Measurements from ENCODE around the gene FLNC.

FLNC gene, protein sequence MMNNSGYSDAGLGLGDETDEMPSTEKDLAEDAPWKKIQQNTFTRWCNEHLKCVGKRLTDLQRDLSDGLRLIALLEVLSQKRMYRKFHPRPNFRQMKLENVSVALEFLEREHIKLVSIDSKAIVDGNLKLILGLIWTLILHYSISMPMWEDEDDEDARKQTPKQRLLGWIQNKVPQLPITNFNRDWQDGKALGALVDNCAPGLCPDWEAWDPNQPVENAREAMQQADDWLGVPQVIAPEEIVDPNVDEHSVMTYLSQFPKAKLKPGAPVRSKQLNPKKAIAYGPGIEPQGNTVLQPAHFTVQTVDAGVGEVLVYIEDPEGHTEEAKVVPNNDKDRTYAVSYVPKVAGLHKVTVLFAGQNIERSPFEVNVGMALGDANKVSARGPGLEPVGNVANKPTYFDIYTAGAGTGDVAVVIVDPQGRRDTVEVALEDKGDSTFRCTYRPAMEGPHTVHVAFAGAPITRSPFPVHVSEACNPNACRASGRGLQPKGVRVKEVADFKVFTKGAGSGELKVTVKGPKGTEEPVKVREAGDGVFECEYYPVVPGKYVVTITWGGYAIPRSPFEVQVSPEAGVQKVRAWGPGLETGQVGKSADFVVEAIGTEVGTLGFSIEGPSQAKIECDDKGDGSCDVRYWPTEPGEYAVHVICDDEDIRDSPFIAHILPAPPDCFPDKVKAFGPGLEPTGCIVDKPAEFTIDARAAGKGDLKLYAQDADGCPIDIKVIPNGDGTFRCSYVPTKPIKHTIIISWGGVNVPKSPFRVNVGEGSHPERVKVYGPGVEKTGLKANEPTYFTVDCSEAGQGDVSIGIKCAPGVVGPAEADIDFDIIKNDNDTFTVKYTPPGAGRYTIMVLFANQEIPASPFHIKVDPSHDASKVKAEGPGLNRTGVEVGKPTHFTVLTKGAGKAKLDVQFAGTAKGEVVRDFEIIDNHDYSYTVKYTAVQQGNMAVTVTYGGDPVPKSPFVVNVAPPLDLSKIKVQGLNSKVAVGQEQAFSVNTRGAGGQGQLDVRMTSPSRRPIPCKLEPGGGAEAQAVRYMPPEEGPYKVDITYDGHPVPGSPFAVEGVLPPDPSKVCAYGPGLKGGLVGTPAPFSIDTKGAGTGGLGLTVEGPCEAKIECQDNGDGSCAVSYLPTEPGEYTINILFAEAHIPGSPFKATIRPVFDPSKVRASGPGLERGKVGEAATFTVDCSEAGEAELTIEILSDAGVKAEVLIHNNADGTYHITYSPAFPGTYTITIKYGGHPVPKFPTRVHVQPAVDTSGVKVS (N-terminal part only)

DNA sequence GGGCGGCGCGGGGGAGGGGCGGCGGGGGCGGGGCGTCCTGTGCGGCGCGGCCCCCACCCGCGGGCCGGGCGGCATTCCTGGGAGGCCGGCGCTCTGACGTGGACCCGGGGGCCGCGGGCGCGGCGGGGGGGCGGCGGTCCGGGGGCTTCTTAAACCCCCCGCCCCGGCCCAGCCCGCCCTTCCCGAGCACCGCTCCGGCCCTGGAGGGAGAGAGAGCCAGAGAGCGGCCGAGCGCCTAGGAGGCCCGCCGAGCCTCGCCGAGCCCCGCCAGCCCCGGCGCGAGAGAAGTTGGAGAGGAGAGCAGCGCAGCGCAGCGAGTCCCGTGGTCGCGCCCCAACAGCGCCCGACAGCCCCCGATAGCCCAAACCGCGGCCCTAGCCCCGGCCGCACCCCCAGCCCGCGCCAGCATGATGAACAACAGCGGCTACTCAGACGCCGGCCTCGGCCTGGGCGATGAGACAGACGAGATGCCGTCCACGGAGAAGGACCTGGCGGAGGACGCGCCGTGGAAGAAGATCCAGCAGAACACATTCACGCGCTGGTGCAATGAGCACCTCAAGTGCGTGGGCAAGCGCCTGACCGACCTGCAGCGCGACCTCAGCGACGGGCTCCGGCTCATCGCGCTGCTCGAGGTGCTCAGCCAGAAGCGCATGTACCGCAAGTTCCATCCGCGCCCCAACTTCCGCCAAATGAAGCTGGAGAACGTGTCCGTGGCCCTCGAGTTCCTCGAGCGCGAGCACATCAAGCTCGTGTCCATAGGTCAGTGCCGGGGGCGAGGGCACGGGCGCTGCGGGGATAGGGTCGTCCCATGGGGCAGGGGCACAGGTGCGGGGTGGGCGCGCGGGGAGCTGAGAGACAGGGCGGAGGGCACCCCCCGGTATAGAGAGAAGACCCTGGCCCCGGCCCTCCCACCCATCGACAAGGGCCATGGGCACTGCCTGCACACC is at the start of gene FLNC:
Gene FLNC (plus strand): TSS at position 176 of the 947 bp plus-strand sequence. CDS start 232 bp downstream, at position 408.
- peak; percentile 18 to 19 for DNase-seq (ENCODE audit: low read depth in 2 of 2)

DNA sequence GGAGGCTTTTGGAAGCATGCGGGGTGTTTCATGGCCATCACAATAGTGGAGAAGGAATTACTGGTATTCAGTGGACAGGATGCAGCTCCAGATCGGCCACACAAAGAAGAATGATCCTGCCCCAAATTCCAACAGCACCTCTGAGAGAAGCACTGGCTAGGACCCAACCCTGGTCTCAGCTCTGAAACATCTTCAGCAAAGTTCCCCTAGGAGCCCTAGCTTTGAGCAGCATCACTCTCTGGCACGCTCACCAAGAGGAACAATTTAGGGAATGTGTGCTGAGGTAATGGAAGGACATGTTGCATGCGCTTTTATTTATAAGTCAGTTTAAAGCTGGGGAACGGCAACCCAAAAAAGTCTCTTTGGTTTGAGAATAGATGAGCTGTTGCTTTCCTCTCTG is 49.1 kb upstream of the FLNC start:
- DNase-seq (ENCODE audit: low read depth in 2 of 2), result no peak

DNA sequence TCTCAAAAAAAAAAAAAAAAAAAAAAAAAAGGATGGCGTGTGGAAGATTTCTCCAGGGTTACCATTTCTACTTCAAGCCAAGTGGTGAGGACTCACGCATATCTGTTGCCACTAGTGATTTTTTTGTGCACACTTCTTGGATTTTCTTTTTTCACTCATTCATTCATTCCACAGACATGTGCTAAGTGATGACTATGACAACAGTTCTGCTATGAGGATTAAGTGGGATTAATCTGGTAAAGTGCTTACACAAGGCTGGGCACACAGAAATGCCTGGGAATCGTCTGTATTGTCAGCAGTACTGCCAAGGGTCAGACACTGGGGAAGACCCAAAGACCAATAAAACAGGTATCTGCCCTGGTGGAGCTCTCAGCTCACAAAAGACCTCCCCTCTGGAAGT is 48.4 kb upstream of the FLNC start:
- DNase-seq (ENCODE audit: low read depth in 2 of 2), result no peak

DNA sequence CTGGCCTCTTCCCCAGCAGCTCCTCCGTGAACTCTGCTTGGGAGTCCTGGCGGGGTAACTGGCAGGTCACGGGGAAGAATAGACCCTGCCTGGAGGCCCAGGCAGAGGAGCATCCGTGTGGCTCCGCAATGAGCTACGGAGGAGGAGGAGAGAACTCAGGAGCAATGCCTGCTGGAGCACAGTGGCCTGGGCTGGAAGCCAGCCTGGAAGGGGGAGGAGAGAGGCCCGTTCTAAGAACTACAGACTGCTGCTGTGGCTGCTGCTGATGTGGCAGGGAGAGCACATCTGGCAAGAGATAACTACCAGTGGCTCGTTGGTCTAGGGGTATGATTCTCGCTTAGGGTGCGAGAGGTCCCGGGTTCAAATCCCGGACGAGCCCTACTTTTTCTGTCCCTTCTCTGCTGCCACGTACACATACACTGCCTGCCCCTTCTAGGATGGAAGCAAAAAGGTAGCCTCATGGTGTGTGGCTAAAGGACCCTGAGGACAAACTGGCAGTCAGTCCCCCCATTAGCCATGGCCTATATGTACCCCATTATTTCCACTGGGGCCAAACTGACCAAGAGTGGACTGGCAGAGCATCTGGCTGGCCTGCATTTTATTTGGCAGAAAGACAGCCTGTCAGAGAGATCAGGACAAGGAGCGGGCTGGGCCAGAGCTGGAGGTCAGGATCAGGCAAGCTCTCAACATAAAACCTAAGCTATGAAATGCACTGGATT is 46.9 kb upstream of the FLNC start:
- DNase-seq (ENCODE audit: low read depth in 2 of 2), result no peak

DNA sequence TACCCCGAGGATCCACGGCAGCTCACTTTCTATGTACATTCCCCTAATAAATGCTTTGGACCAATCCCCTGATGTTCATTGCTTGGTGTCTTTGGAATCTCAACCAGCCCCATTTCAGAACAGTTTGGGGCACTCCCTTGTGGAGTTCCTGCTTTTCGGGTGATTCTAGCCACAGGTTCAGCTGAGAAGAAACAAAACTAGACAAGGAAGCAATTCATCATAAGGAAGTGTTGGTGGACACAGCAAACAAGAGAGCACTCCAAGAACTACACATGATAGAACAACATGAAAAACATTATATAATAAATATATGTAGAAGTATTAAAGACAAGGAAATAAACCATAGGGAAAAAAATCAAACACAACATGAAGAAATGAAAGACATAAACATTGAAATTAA is 44.5 kb upstream of the FLNC start:
- no peak for DNase-seq (ENCODE audit: low read depth in 2 of 2)

DNA sequence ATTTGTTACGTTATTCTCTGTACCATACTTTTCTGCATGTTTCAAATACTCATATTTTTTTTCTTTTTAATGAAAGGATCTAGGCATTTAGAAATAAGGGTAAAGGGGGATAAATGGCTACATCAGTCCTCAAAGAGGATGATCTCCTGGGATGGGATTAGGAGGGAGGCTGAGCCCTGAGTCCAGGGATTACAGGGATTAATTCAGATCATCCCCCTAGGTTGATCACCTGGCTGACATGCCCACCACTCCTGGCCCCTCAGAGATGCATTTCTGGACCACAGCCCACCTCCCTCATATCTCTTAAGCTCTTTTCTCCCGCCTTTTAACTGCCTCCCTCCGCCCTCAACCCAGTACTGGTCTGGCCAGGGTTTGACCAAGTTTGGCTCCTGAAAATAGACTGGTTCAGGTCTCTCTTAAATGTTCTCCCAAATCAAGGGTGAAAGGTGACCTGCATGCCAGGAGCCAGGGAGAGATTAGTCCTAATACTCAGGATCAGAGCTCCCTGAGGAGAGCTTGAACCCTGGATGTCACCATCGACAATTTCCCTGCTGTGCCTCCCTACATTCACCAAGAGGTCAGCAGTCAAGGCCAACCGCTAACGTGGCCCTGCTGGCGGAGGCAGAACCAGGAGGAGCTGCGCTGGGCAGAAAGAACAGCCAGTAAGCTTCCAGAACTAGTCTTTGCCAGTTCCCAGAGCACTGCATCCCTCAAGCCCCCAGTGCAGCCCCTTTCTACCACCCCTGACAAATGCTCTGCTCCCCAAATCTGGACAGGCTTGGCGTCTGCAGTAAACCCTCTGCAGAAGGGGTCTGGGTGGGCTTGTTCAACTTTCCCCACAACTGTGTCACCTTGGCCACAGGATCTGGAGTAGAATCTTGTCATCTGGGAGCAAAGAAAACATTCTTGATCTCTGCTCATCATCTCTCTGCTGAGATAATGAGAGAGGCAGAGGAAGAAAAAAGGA is 41.5 kb upstream of the FLNC start:
- DNase-seq (ENCODE audit: low read depth in 2 of 2), result no peak

DNA sequence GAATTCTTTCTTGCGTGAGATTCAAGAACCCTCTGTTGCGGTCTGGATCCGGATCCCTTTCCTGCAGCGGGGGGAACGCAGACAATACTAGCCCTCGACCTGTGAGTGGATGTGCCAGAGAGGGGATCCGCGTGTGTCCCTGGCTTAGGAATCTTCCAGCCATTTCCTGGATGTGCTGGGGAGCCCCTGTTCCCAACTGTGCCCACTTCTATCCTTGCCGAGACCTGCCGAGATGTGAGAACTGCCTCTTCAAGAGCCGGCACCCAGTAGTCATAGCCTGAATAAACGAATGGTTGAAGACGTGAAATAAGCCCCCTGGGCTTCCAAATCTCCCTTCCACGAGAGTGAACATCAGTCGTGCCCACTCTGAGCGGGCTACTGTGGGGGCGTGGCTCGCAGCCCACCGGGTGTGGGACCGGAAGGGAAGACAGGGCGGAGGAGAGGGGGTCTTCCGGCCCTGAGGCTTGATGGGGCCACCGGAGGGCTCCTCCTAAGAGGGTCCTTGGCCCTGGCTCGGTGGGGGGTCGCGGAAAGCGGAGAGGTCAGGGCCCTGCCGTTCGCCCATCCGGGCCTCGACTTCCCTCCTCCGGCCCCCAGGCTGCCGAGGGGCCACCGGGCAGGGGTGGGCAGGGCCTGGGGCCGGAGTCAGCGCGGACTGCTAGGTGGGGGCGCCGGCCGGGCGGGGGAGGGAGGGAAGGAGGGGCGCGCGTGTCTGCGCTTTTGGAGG is 39.7 kb upstream of the FLNC start:
- no peak for DNase-seq (ENCODE audit: low read depth in 2 of 2)

DNA sequence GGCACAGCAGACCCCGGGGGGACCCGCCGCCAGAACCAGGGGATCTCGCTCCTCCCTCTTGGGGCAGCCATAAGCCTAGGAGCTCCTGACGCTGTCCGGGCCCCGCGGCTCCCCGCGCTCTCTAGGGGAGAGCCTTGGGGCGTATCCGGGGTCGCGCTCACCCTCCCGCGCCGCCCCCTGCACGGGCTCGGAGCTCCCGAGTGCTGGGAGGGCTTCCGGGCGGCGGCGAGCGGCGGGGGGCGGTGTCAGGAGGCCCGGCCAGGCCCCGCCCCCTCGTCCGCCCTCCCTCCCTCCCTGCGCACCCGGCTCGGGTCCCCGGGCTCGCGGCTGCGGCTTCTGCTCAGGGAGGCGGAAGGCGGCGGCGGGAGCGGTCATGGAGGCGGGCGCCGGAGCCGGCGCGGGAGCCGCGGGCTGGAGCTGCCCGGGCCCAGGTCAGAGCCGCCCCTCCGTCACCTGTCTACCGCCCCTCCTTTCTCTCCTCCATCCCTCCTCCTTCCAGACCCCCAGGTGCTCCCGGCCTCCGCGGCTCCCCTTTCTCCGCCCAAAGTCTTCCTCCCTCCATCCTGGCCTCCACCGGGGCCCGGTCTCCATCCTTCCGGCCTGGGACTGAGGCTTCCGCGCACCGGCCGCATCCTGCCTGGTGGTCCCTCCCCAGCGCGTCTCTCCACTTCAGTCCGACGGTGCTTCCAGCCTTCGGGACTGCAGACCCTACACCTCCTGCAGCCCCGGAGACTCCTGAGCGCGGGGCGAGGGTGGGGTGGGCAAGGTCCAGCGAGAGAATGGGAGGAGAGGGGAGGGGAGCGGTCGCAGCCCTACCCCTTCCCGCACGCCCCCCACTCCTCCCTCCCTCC is 38.9 kb upstream of the FLNC start, which contains the start of gene CCDC136:
Gene CCDC136 (plus strand): TSS at position 848 of the 851 bp plus-strand sequence. CDS start 444 bp downstream, outside the sequence.
- peak; percentile 68 to 72 for DNase-seq (ENCODE audit: low read depth in 2 of 2)

DNA sequence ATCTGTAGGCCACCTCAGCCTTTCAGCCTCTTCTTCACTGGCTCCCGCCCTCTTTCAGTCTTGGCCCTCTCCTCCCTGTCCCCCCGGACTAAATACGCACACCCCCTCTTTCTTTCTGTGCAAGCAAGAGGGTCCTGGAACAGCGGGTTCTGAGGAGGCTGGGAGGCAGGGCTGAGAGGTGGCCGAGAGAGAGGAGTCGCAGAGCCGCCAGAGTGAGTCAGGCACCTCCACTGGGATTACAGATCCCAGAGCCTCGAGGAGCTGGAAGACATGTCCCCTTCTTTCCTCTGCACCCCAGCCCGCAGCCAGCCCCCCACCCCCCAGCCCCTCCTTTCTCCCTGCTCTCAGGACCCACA is 38.3 kb upstream of the FLNC start:
- DNase-seq (ENCODE audit: low read depth in 2 of 2), result no peak

DNA sequence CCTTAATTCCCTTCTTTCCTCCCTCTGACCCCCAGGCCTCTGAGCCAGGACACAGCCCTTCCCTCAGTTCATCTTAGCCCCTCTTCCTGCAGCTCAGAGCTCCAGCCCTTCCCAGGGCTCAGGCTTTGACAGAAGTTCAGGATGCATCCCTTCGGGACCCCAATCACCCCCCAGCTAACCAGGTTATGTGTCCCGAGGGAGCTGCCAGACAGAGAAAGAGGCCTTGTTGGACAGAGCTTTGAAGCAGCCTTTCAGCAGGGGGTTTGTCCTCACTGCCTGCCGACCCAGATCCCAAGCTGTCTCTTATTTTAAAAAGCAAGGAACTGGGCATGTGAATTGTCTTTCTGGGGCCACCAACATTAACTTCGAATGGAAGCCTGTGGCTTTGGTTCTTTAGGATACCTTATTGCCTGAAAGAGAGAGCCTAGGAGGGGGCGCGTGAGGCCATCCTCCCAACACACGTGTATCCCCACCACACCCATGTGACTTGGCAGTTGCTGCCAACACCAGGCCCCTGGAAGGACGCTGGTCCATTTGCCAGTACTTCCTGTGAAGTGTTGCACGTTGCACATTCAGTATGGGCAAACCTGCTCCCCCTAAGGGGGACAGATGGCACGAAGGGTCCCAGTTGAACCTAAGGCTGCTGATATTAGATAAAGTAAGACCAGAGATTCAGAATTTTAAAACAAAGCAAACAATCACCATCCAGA is 37.6 kb upstream of the FLNC start:
- no peak for DNase-seq (ENCODE audit: low read depth in 2 of 2)

DNA sequence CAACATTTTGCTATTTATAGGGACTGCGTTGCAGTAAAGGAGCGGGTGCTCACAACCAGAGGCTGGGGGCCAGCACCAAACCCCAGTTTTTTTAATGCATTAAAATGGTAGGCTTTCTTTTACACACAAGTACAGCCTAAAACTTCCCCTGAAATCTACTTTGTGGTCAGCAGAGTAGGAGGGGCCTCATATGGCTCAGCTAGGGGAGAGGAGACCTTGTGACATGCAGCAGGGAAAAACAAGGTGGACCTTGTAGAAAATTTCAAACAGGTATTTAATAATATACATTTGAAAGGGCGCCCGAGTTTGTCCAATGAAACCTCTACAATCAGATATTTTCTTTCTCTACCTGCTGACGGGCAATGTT is 37.0 kb upstream of the FLNC start:
- DNase-seq (ENCODE audit: low read depth in 2 of 2), result no peak

DNA sequence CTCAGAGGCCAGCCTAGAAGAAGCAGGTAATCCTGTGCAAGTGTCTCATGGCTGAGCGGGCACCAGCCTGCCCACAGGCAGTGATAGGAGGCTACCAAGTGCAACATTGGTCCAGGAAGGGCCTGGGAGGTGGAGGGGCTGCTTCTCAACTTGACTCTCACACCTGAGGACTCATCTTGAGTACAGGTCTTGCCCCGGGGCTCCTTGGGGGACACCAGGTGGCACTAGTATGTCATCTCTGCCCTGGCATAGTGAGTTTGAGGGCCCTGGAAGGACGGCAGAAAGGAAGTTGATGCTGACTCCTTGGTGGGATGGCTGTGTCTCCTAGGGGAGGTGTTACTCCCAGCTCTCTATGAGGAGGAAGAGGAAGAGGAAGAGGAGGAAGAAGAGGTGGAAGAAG is 36.2 kb upstream of the FLNC start:
- no peak for DNase-seq (ENCODE audit: low read depth in 2 of 2)

DNA sequence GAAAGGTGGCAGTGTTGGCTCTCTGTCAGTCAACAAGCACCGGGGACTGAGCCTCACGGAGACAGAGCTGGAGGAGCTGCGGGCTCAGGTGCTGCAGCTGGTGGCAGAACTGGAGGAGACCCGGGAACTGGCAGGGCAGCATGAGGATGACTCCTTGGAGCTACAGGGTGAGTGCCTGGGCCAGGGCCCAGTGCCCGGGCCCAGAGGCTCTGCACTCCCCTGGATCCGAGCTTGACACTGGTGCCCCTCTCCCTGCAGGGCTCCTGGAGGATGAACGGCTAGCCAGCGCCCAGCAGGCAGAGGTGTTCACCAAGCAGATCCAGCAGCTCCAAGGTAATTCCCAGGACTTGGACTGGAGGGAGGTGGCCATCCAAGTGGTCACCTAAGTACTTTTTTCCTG is 35.8 kb upstream of the FLNC start:
- no peak for DNase-seq (ENCODE audit: low read depth in 2 of 2)

DNA sequence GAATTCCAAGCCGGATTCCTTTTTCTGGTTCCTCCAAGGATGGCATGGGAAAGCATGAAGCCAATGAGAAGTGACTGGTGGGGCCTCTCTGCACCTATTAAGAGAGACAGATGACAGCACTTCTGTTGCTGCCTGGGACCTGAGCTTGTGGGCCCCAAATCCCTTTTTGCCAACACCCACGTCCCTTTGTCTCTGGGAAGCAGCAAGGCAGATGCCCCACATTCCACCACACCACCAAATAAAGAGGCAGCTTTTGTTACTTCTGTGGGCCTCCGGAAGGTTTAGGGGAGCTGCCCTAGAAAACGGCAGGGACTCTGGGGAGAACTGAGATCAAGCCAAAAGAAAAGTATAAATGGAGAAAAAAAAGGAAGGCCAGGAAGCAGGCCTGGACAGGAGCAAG is 35.1 kb upstream of the FLNC start:
- no peak for DNase-seq (ENCODE audit: low read depth in 2 of 2)

DNA sequence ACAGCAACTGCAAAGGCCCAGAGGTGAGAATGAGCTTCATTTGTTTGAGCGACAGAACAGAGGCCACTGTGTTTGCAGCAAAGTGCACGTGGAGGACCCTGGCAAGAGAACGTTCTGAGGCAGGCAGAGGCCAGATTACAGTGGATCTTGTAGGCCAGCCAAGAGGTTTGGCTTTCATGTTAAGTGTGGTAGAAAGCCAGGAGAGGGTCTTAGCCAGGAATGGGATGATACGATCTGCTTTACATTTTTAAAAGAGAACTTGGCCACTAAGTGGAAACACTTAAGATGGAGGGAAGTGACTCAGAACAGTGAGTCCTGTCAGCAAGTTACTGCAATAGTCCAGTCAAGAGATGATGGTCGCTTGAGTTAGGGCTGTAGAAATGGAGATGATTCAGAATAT is 33.9 kb upstream of the FLNC start:
- DNase-seq (ENCODE audit: low read depth in 2 of 2), result no peak

DNA sequence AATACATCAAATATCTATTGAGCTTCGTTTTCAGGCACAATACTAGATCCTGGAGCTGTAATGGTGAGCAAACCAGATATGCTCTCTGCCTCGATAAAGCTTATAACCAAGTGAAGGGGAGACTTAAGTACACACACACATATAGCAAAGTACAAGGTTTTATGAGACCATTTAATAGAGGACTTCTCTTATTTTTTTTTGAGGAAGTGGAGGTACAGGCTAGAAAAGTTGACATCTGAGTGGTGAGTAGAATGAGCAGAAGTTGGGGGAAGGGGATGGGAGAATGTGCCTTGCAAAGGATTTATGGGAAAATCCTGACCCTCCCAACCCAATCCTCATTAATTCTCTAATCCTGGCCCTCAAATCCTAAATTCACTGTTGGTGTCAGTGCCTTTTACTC is 30.8 kb upstream of the FLNC start:
- no peak for DNase-seq (ENCODE audit: low read depth in 2 of 2)

DNA sequence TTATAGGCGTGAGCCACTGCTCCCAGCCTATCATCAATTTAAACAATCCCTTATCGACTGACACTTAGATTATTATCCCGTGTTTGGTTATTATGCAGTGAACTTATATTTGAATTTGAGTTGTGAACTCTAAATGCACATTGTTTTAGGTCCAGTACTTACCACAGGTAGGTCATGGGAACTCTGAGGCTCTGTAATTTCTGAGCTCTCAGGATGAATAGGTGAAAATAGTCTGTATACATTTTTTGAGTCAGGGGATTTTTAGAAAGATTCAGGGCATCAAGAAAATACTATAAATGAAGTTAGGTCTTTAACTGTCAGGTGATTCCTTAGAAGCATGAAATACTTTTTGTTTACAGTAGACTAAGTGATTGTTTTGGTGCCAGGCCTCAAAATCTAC is 29.6 kb upstream of the FLNC start:
- DNase-seq (ENCODE audit: low read depth in 2 of 2), result no peak

Measured in stimulated activated CD4-positive, alpha-beta T cell treated with anti-CD3 and anti-CD28 coated beads, Interleukin-4, amount 100 ng/mL, for 48 hours (primary cell).